ENCODE results near the gene PDIA3.

PDIA3 gene

GRCh38 chr15:43769584-43770228 is 23.5 kb downstream of the PDIA3 start:
- Histone ChIP-seq H3K36me3 (ENCODE audit: insufficient read depth, insufficient read length, low read length) (peaks cover 92% of the 10 kb centered on the region), H3K9me3 (ENCODE audit: insufficient read depth, low read length) (no peaks in the 10 kb centered on the region), H3K4me3 (ENCODE audit: insufficient read length, low read depth) (no peak overlapping the region), H3K27me3 (ENCODE audit: insufficient read depth, insufficient read length) (no peaks in the 10 kb centered on the region), H3K4me1 (ENCODE audit: insufficient read depth, insufficient read length) (no peaks in the 10 kb centered on the region), H3K9ac (ENCODE audit: insufficient read length, low read depth) (no peak overlapping the region)
- no peak for TF ChIP-seq YY1 (IDR thresholded peaks at IDR 0.05; ENCODE audit: insufficient read depth, insufficient read length)
- no peak for TF ChIP-seq ZNF274 (IDR thresholded peaks at IDR 0.05; ENCODE audit: low read depth, low read length)
- no peak for DNase-seq (ENCODE audit: low read depth, low spot score)

- no peaks in the 10 kb centered on the region for H3K27me3 ChIP-seq (ENCODE audit: insufficient read depth, insufficient read length)
- no peak overlapping the region for H3K4me3 ChIP-seq (ENCODE audit: insufficient read length, low read depth)
- H3K9me3 ChIP-seq (ENCODE audit: insufficient read depth, low read length): no peaks in the 10 kb centered on the region
- H3K36me3 ChIP-seq (ENCODE audit: insufficient read depth, insufficient read length, low read length): peaks cover 73% of the 10 kb centered on the region
- no peak overlapping the region for H3K9ac ChIP-seq (ENCODE audit: insufficient read length, low read depth)
- no peak for DNase-seq (ENCODE audit: low read depth, low spot score)
- H3K4me1 ChIP-seq (ENCODE audit: insufficient read depth, insufficient read length): peaks cover 8% of the 10 kb centered on the region
- TF ChIP-seq SUZ12 (IDR thresholded peaks at IDR 0.05; ENCODE audit: extremely low read depth, insufficient read depth, insufficient read length) (no peak), YY1 (IDR thresholded peaks at IDR 0.05; ENCODE audit: insufficient read depth, insufficient read length) (no peak), ZNF274 (IDR thresholded peaks at IDR 0.05; ENCODE audit: low read depth, low read length) (no peak)
Measured at GRCh38 chr15:43771816-43772215, 25.6 kb downstream of the PDIA3 start.

GRCh38 chr15:43772624-43773023 is 26.4 kb downstream of the PDIA3 start:
- DNase-seq (ENCODE audit: low read depth, low spot score): no peak
- TF ChIP-seq ZNF274 (IDR thresholded peaks at IDR 0.05; ENCODE audit: low read depth, low read length): no peak
- no peak for TF ChIP-seq YY1 (IDR thresholded peaks at IDR 0.05; ENCODE audit: insufficient read depth, insufficient read length)
- no peak for TF ChIP-seq SUZ12 (IDR thresholded peaks at IDR 0.05; ENCODE audit: extremely low read depth, insufficient read depth, insufficient read length)
- H3K4me1 ChIP-seq (ENCODE audit: insufficient read depth, insufficient read length): peaks cover 8% of the 10 kb centered on the region
- no peaks in the 10 kb centered on the region for H3K9me3 ChIP-seq (ENCODE audit: insufficient read depth, low read length)
- H3K4me3 ChIP-seq (ENCODE audit: insufficient read length, low read depth): no peak overlapping the region
- H3K27me3 ChIP-seq (ENCODE audit: insufficient read depth, insufficient read length): no peaks in the 10 kb centered on the region
- peaks cover 65% of the 10 kb centered on the region for H3K36me3 ChIP-seq (ENCODE audit: insufficient read depth, insufficient read length, low read length)
- no peak overlapping the region for H3K9ac ChIP-seq (ENCODE audit: insufficient read length, low read depth)

GRCh38 chr15:43774062-43774461 is 27.8 kb downstream of the PDIA3 start:
- DNase-seq (ENCODE audit: low read depth, low spot score): no peak
- peaks cover 50% of the 10 kb centered on the region for H3K36me3 ChIP-seq (ENCODE audit: insufficient read depth, insufficient read length, low read length)

GRCh38 chr15:43775411-43775965 is 29.2 kb downstream of the PDIA3 start:
- TF ChIP-seq SUZ12 (IDR thresholded peaks at IDR 0.05; ENCODE audit: extremely low read depth, insufficient read depth, insufficient read length): no peak
- Histone ChIP-seq H3K4me1 (ENCODE audit: insufficient read depth, insufficient read length) (peaks cover 8% of the 10 kb centered on the region), H3K9me3 (ENCODE audit: insufficient read depth, low read length) (no peaks in the 10 kb centered on the region), H3K9ac (ENCODE audit: insufficient read length, low read depth) (no peak overlapping the region), H3K4me3 (ENCODE audit: insufficient read length, low read depth) (peak overlapping the region; percentile 67), H3K36me3 (ENCODE audit: insufficient read depth, insufficient read length, low read length) (peaks cover 37% of the 10 kb centered on the region), H3K27me3 (ENCODE audit: insufficient read depth, insufficient read length) (no peaks in the 10 kb centered on the region)
- DNase-seq (ENCODE audit: low read depth, low spot score): no peak

More at GRCh38 chr15:43774062-43774461, 27.8 kb downstream of the PDIA3 start:
- Histone ChIP-seq H3K9me3 (ENCODE audit: insufficient read depth, low read length) (no peaks in the 10 kb centered on the region), H3K4me1 (ENCODE audit: insufficient read depth, insufficient read length) (peaks cover 8% of the 10 kb centered on the region), H3K4me3 (ENCODE audit: insufficient read length, low read depth) (no peak overlapping the region), H3K27me3 (ENCODE audit: insufficient read depth, insufficient read length) (no peaks in the 10 kb centered on the region), H3K9ac (ENCODE audit: insufficient read length, low read depth) (no peak overlapping the region)
- no peak for TF ChIP-seq SUZ12 (IDR thresholded peaks at IDR 0.05; ENCODE audit: extremely low read depth, insufficient read depth, insufficient read length)
- no peak for TF ChIP-seq ZNF274 (IDR thresholded peaks at IDR 0.05; ENCODE audit: low read depth, low read length)
- no peak for TF ChIP-seq YY1 (IDR thresholded peaks at IDR 0.05; ENCODE audit: insufficient read depth, insufficient read length)

- peaks cover 8% of the 10 kb centered on the region for H3K4me1 ChIP-seq (ENCODE audit: insufficient read depth, insufficient read length)
- H3K27me3 ChIP-seq (ENCODE audit: insufficient read depth, insufficient read length): no peaks in the 10 kb centered on the region
- H3K9me3 ChIP-seq (ENCODE audit: insufficient read depth, low read length): no peaks in the 10 kb centered on the region
- H3K4me3 ChIP-seq (ENCODE audit: insufficient read length, low read depth): peak overlapping the region; percentile 67
- H3K9ac ChIP-seq (ENCODE audit: insufficient read length, low read depth): peak overlapping the region; percentile 70
- no peak for DNase-seq (ENCODE audit: low read depth, low spot score)
- TF ChIP-seq SUZ12 (IDR thresholded peaks at IDR 0.05; ENCODE audit: extremely low read depth, insufficient read depth, insufficient read length): no peak
- no peak for TF ChIP-seq ZNF274 (IDR thresholded peaks at IDR 0.05; ENCODE audit: low read depth, low read length)
- TF ChIP-seq YY1 (IDR thresholded peaks at IDR 0.05; ENCODE audit: insufficient read depth, insufficient read length): no peak
- peaks cover 31% of the 10 kb centered on the region for H3K36me3 ChIP-seq (ENCODE audit: insufficient read depth, insufficient read length, low read length)
Measured at GRCh38 chr15:43776101-43776717, 30.0 kb downstream of the PDIA3 start.

- H3K9me3 ChIP-seq (ENCODE audit: insufficient read depth, low read length): no peaks in the 10 kb centered on the region
- peak within 1 kb of the TSS; percentile 80 for H3K9ac ChIP-seq (ENCODE audit: insufficient read length, low read depth)
- H3K27me3 ChIP-seq (ENCODE audit: insufficient read depth, insufficient read length): no peaks in the 10 kb centered on the region
- TF ChIP-seq ZNF274 (IDR thresholded peaks at IDR 0.05; ENCODE audit: low read depth, low read length): no peak
- no peak for TF ChIP-seq YY1 (IDR thresholded peaks at IDR 0.05; ENCODE audit: insufficient read depth, insufficient read length)
- TF ChIP-seq SUZ12 (IDR thresholded peaks at IDR 0.05; ENCODE audit: extremely low read depth, insufficient read depth, insufficient read length): no peak
- H3K4me3 ChIP-seq (ENCODE audit: insufficient read length, low read depth): peak within 1 kb of the TSS; percentile 67
- peaks cover 8% of the 10 kb centered on the region for H3K4me1 ChIP-seq (ENCODE audit: insufficient read depth, insufficient read length)
- H3K36me3 ChIP-seq (ENCODE audit: insufficient read depth, insufficient read length, low read length): peaks cover 25% of the 10 kb centered on the region
- DNase-seq (ENCODE audit: low read depth, low spot score): peak; percentile 30
Measured at GRCh38 chr15:43776718-43777266, 30.6 kb downstream of the PDIA3 start, which contains the start of gene ELL3. TSS of gene ELL3 (minus strand) at chr15:43776966. CDS start at chr15:43776901, 65 bp downstream.
